ENCODE measurements around the gene FBXL4.

- TF ChIP-seq CEBPB (IDR thresholded peaks at IDR 0.05) = no peak
- no peak for TF ChIP-seq TCF12 (IDR thresholded peaks at IDR 0.05; ENCODE audit: low read depth)
- no peak for TF ChIP-seq RAD21 (IDR thresholded peaks at IDR 0.05; ENCODE audit: low read depth)
Observed at GRCh38 chr6:98828941-98829411, 118.8 kb downstream of the FBXL4 start.

Measured in Ishikawa (cell line).